ENCODE results near the gene EPB41L2.

- TF ChIP-seq POLR2A (IDR thresholded peaks at IDR 0.05) = no peak
- TF ChIP-seq CTCF (IDR thresholded peaks at IDR 0.05 in 4 of 5, conservative IDR thresholded peaks at IDR 0.05 in 1 of 5) = peak; percentile 83 to 91 (median 88)
Measured at GRCh38 chr6:130885392-130886192, 177.5 kb downstream of the EPB41L2 start.
